ENCODE results near the gene C1QTNF6. TPM values are rescaled to one million over a fixed set of nuclear protein-coding genes. Genes with fewer than 3 reads are reported as not detected.

Gene C1QTNF6
- total and polyA plus RNA-seq, 10 of the 15 experiments (the other 5 are each of a cell fraction or from before 2014, with no cell fraction given), result 0.16 to 4.1 (median 1.3) TPM

- no peaks in the 10 kb centered on the region for H3K79me2 ChIP-seq (ENCODE audit: control insufficient read depth, insufficient read depth, low read length)
- SMC1A ChIA-PET (ENCODE audit: uncharacterized antibody, unreplicated experiment), result interaction anchor here (12.5 kb wide), 1 partner anchor 7 kb away, joined by 203 read pairs; no protein-coding TSS in a partner anchor
- TF ChIP-seq CBX3 (IDR thresholded peaks at IDR 0.05; ENCODE audit: borderline replicate concordance, low read depth) (no peak), RAD21 (IDR thresholded peaks at IDR 0.05; ENCODE audit: insufficient read depth, low read depth, low read length) (no peak), FOXK2 (IDR thresholded peaks at IDR 0.05) (no peak), CEBPB (IDR thresholded peaks at IDR 0.05; ENCODE audit: borderline replicate concordance in 1 of 2, low read depth in 2 of 2, low read length in 2 of 2) (no peak)
- FAIRE-seq (no peak), DNase-seq (ENCODE audit: low read depth, low spot score) (no peak), ATAC-seq (no peak)
- RAD21 ChIA-PET (ENCODE audit: unreplicated experiment), result interaction anchor here (0.7 to 1.3 kb wide), 2 partner anchors 11 kb away, joined by 4 read pairs; no protein-coding TSS in a partner anchor
- H3K9ac ChIP-seq (ENCODE audit: control insufficient read depth, insufficient read depth, low read length), result no peak overlapping the region
- H3K27ac ChIP-seq (ENCODE audit: control insufficient read depth, insufficient read depth), result no peak overlapping the region
- POLR2A ChIA-PET, result interaction anchor here (1.2 kb wide), 1 partner anchor 10 kb away, joined by 3 read pairs; no protein-coding TSS in a partner anchor
- H3K4me2 ChIP-seq (ENCODE audit: control insufficient read depth, insufficient read depth), result no peak overlapping the region
- H3K9me3 ChIP-seq (replicated peaks; ENCODE audit: control insufficient read depth, insufficient read depth, low read length), result peaks cover 5% of the 10 kb centered on the region; the same call in 2 of the 3 replicates
- no peaks in the 10 kb centered on the region for H3K36me3 ChIP-seq (ENCODE audit: control insufficient read depth in 2 of 2, insufficient read depth in 2 of 2, low read length in 1 of 2)
- intact Hi-C loops (cut with micrococcal nuclease; ENCODE audit: unreplicated experiment), result no loop called here
- H4K20me1 ChIP-seq (ENCODE audit: control insufficient read depth, insufficient read depth), result no peaks in the 10 kb centered on the region
- CTCF ChIA-PET, result interaction anchor here (0.9 to 2.0 kb wide), 3 partner anchors 9 to 73 kb away, joined by 3 to 5 read pairs (median 4); no protein-coding TSS in a partner anchor
- peaks cover 57% of the 10 kb centered on the region for H3K4me1 ChIP-seq (ENCODE audit: control insufficient read depth, insufficient read depth, low read length)
- in situ Hi-C loops (cut with MboI), result no loop called here
- no TSS peak for BruUV-seq (replicated peaks)
- no peak overlapping the region for H3K4me3 ChIP-seq
- H3K27me3 ChIP-seq (replicated peaks in 1 of 2; ENCODE audit: control insufficient read depth in 2 of 2, insufficient read depth in 2 of 2, low read length in 1 of 2), result no peaks in the 10 kb centered on the region
- H2AFZ ChIP-seq (ENCODE audit: control insufficient read depth, low read depth, low read length), result no peak overlapping the region
- 93% methylated on average over 13 of the region's 13 CpGs for WGBS (ENCODE audit: insufficient coverage, insufficient replicate concordance, low lambda C conversion rate, missing lambda C conversion rate)
Measured at GRCh38 chr22:37156686-37157435, 31.2 kb downstream of the C1QTNF6 start.

- DNase-seq (ENCODE audit: low read depth, low spot score) (no peak), FAIRE-seq (no peak), ATAC-seq (no peak)
- intact Hi-C loops (cut with micrococcal nuclease; ENCODE audit: unreplicated experiment), result no loop called here
- no peak overlapping the region for H2AFZ ChIP-seq (ENCODE audit: control insufficient read depth, low read depth, low read length)
- no TSS peak for BruUV-seq (replicated peaks)
- no peak overlapping the region for H3K4me3 ChIP-seq
- ChIA-PET POLR2A (no interaction called here), RAD21 (ENCODE audit: unreplicated experiment) (interaction anchor here (0.7 kb wide), 1 partner anchor 11 kb away, joined by 4 read pairs; no protein-coding TSS in a partner anchor), SMC1A (ENCODE audit: uncharacterized antibody, unreplicated experiment) (interaction anchor here (12.5 kb wide), 1 partner anchor 8 kb away, joined by 203 read pairs; no protein-coding TSS in a partner anchor), CTCF (interaction anchor here (0.9 to 2.0 kb wide), 3 partner anchors 8 to 74 kb away, joined by 3 to 5 read pairs (median 4); no protein-coding TSS in a partner anchor)
- no peak overlapping the region for H3K4me2 ChIP-seq (ENCODE audit: control insufficient read depth, insufficient read depth)
- no peak overlapping the region for H3K9ac ChIP-seq (ENCODE audit: control insufficient read depth, insufficient read depth, low read length)
- in situ Hi-C loops (cut with MboI), result no loop called here
- peaks cover 2% of the 10 kb centered on the region; the same call in 2 of the 3 replicates for H3K9me3 ChIP-seq (replicated peaks; ENCODE audit: control insufficient read depth, insufficient read depth, low read length)
- 98% methylated on average over 8 of the region's 8 CpGs for WGBS (ENCODE audit: insufficient coverage, insufficient replicate concordance, low lambda C conversion rate, missing lambda C conversion rate)
- H3K27me3 ChIP-seq (replicated peaks in 1 of 2; ENCODE audit: control insufficient read depth in 2 of 2, insufficient read depth in 2 of 2, low read length in 1 of 2), result no peaks in the 10 kb centered on the region
- no peak overlapping the region for H3K27ac ChIP-seq (ENCODE audit: control insufficient read depth, insufficient read depth)
- no peaks in the 10 kb centered on the region for H4K20me1 ChIP-seq (ENCODE audit: control insufficient read depth, insufficient read depth)
- H3K36me3 ChIP-seq (ENCODE audit: control insufficient read depth in 2 of 2, insufficient read depth in 2 of 2, low read length in 1 of 2), result no peaks in the 10 kb centered on the region
- no peaks in the 10 kb centered on the region for H3K79me2 ChIP-seq (ENCODE audit: control insufficient read depth, insufficient read depth, low read length)
- H3K4me1 ChIP-seq (ENCODE audit: control insufficient read depth, insufficient read depth, low read length), result peaks cover 48% of the 10 kb centered on the region
- no peak for TF ChIP-seq NFIC (IDR thresholded peaks at IDR 0.05; ENCODE audit: low read depth, low read length)
- no peak for TF ChIP-seq CTCF (IDR thresholded peaks at IDR 0.05 in 2 of 3, conservative IDR thresholded peaks at IDR 0.05 in 1 of 3; ENCODE audit: control insufficient read depth in 2 of 3, extremely low read depth in 1 of 3, insufficient read depth in 1 of 3, low read depth in 3 of 3, low read length in 3 of 3)
- no peak for TF ChIP-seq PBX3 (IDR thresholded peaks at IDR 0.05; ENCODE audit: insufficient replicate concordance, low read depth, low read length)
- TF ChIP-seq CREB1 (IDR thresholded peaks at IDR 0.05; ENCODE audit: low read depth), result no peak
- TF ChIP-seq ZNF24 (IDR thresholded peaks at IDR 0.05), result no peak
- TF ChIP-seq MTA2 (IDR thresholded peaks at IDR 0.05; ENCODE audit: low read depth), result no peak
- TF ChIP-seq RAD21 (IDR thresholded peaks at IDR 0.05; ENCODE audit: insufficient read depth, low read depth, low read length), result no peak
- no peak for TF ChIP-seq STAT1 (conservative IDR thresholded peaks at IDR 0.05)
- TF ChIP-seq IKZF1 (conservative IDR thresholded peaks at IDR 0.05), result no peak
Measured at GRCh38 chr22:37155971-37156370, 32.1 kb downstream of the C1QTNF6 start.

Measured in GM12878 (cell line).